ENCODE measurements around the gene DNAJC5G. TPM values are rescaled to one million over a fixed set of nuclear protein-coding genes. Genes with fewer than 3 reads are reported as not detected.

The DNAJC5G gene
- total and polyA plus RNA-seq, 2 of the 13 experiments (the other 11 are each of a cell fraction or from before 2014, with no cell fraction given) = 0.05 TPM; not detected in 1

DNA sequence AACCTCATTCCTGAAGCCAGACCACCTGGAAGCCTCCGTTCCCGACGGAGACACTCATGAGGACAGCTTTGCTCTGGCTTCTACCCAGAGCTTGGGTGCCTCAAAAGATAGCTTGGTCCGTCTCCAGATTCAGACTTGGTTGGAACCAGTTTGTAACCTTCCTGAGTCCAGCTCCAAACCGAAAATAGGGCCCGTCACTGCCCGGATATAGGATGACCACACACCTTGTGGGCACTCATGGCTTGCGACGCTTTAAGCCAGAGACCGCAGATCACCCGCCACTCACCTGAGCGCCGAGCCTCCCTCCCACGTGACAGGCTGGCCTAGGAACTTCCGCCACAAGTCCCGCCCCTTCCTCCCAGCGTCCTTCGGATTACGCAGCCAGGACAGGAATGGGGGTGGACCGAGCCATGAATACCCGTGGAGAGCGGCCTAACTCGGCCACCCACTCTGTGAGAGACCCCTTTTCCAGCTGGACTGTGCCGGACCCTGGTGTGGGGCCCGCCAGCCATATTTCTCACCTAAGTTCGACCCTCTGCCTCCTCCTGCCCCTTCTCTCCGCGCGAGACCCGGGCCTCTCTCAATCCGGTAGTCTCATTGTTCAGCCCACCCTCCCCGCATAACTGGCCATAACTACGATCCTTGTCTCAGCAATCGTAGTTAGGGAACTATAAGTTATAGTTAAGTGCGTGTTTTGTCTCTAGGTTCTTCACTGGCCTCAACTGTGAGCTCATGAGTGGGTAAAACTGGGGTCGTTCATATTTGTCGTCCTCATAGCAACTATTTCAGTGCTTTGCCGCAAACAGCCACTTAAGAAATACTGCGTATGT is 47.7 kb downstream of the DNAJC5G start, which contains the start of gene MPV17 (continued):
- peak; percentile 44 for TF ChIP-seq HDAC2 (CRISPR knock-in tag; IDR thresholded peaks at IDR 0.05)
- no peak for TF ChIP-seq ZNF318 (CRISPR knock-in tag; IDR thresholded peaks at IDR 0.05)
- peak; percentile 88 for TF ChIP-seq ZNF709 (CRISPR knock-in tag; IDR thresholded peaks at IDR 0.05)
- no peak for TF ChIP-seq ESRRA (CRISPR knock-in tag; IDR thresholded peaks at IDR 0.05; ENCODE audit: low read depth)
- no peak for TF ChIP-seq ZKSCAN1 (IDR thresholded peaks at IDR 0.05; ENCODE audit: low read length)
- TF ChIP-seq LCORL (IDR thresholded peaks at IDR 0.05) = 0 out of 2 replicates have a peak, but pooled peaks have one; percentile 12
- TF ChIP-seq LCORL (CRISPR knock-in tag; IDR thresholded peaks at IDR 0.05) = peak; percentile 90
- no peak for TF ChIP-seq TRIM22 (IDR thresholded peaks at IDR 0.05)
- peak; percentile 96 for TF ChIP-seq ZNF619 (CRISPR knock-in tag; IDR thresholded peaks at IDR 0.05)
- TF ChIP-seq BHLHE40 (IDR thresholded peaks at IDR 0.05; ENCODE audit: low read length) = peak; percentile 97
- TF ChIP-seq FOXP1 (IDR thresholded peaks at IDR 0.05) = no peak
- TF ChIP-seq FOXP1 (CRISPR knock-in tag; IDR thresholded peaks at IDR 0.05) = peak; percentile 33; the same call in 1 of the 2 replicates
- no peak for TF ChIP-seq IKZF4 (CRISPR knock-in tag; IDR thresholded peaks at IDR 0.05; ENCODE audit: borderline replicate concordance, low read depth, not compliant biosample characterization)
- TF ChIP-seq, protein P1, sequence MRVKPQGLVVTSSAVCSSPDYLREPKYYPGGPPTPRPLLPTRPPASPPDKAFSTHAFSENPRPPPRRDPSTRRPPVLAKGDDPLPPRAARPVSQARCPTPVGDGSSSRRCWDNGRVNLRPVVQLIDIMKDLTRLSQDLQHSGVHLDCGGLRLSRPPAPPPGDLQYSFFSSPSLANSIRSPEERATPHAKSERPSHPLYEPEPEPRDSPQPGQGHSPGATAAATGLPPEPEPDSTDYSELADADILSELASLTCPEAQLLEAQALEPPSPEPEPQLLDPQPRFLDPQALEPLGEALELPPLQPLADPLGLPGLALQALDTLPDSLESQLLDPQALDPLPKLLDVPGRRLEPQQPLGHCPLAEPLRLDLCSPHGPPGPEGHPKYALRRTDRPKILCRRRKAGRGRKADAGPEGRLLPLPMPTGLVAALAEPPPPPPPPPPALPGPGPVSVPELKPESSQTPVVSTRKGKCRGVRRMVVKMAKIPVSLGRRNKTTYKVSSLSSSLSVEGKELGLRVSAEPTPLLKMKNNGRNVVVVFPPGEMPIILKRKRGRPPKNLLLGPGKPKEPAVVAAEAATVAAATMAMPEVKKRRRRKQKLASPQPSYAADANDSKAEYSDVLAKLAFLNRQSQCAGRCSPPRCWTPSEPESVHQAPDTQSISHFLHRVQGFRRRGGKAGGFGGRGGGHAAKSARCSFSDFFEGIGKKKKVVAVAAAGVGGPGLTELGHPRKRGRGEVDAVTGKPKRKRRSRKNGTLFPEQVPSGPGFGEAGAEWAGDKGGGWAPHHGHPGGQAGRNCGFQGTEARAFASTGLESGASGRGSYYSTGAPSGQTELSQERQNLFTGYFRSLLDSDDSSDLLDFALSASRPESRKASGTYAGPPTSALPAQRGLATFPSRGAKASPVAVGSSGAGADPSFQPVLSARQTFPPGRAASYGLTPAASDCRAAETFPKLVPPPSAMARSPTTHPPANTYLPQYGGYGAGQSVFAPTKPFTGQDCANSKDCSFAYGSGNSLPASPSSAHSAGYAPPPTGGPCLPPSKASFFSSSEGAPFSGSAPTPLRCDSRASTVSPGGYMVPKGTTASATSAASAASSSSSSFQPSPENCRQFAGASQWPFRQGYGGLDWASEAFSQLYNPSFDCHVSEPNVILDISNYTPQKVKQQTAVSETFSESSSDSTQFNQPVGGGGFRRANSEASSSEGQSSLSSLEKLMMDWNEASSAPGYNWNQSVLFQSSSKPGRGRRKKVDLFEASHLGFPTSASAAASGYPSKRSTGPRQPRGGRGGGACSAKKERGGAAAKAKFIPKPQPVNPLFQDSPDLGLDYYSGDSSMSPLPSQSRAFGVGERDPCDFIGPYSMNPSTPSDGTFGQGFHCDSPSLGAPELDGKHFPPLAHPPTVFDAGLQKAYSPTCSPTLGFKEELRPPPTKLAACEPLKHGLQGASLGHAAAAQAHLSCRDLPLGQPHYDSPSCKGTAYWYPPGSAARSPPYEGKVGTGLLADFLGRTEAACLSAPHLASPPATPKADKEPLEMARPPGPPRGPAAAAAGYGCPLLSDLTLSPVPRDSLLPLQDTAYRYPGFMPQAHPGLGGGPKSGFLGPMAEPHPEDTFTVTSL (CRISPR knock-in tag; IDR thresholded peaks at IDR 0.05; ENCODE audit: borderline replicate concordance) = peak; percentile 63; the same call in 1 of the 2 replicates
